ENCODE measurements around the gene GFY. TPM values are rescaled to one million over a fixed set of nuclear protein-coding genes. Genes with fewer than 3 reads are reported as not detected.
"Not testable (repeated sequence)": the region's sequence is repeated elsewhere in the genome, so short reads cannot be mapped to it uniquely, and the experiment has no call there.

The GFY gene
- total and polyA plus RNA-seq, 2 donors (not counting 3 experiments of a cell fraction or from before 2014, with no cell fraction given) = not detected

DNA sequence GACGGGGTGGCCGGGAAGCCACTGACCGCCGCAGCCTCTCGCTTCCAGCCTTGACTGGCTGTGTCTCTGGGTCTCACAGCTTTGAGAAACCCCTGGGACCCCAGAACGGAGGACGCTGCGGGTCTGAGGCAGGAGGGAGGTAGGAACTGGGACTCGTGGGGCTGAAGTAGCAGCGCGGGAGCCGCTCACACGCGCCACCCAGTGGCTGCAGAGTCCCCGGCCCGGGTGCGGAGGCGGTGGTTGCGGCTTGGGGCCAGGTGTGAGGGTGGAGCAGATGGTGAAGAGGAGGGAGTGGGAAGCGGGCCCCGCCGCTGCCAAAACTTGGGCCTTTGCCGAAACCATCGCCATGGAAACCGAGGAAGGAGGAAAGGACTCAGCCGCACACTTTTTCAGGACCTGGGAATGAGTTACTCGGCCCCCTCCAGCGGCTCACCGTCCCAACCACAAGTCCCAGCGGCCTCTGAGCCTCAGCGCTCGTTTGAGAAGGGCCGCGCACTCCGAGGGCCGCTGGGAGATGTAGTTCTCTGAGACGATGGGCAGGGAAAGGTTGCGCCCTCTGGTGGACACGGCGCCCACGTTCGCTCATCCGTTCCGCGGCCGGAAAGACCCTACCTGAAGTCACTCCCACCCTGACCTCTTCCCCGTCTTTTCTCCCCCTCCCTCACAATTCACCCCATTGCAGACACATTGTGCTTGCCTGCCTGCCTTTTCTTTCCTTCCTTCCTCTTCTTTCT, 18.3 kb downstream of the GFY start:
- H3K4me2 ChIP-seq (ENCODE audit: insufficient read depth, low read length) = peak overlapping the region; percentile 80
- no peaks in the 10 kb centered on the region for H3K4me1 ChIP-seq (ENCODE audit: control insufficient read depth, extremely low read depth, insufficient read depth, low read length)
- peak overlapping the region; percentile 24 for H3K9ac ChIP-seq (replicated peaks; ENCODE audit: extremely low read depth, insufficient read depth, low read length)
- no peaks in the 10 kb centered on the region for H3K36me3 ChIP-seq (ENCODE audit: control insufficient read depth in 2 of 2, extremely low read depth in 1 of 2, insufficient read depth in 2 of 2, low read length in 2 of 2)
- H4K20me1 ChIP-seq (replicated peaks; ENCODE audit: control insufficient read depth, extremely low read depth, insufficient read depth, low read length) = no peaks in the 10 kb centered on the region
- H3K9me3 ChIP-seq (replicated peaks; ENCODE audit: control insufficient read depth, insufficient read depth, low read length) = no peaks in the 10 kb centered on the region
- no peaks in the 10 kb centered on the region for H3K79me2 ChIP-seq (ENCODE audit: control insufficient read depth, insufficient read depth, low read length)
- dilution Hi-C loops (cut with MboI; ENCODE audit: extremely low pct_ligation_motif_present, low sequenced_read_pairs) (no loop called here), intact Hi-C loops (cut with micrococcal nuclease) (loop anchor here (1.0 kb wide), 5 partner anchors 8 to 217 kb away; partner anchors contain the start of genes DKKL1 and PIH1D1)
- BruUV-seq (replicated peaks) = no TSS peak
- TF ChIP-seq, protein P1, sequence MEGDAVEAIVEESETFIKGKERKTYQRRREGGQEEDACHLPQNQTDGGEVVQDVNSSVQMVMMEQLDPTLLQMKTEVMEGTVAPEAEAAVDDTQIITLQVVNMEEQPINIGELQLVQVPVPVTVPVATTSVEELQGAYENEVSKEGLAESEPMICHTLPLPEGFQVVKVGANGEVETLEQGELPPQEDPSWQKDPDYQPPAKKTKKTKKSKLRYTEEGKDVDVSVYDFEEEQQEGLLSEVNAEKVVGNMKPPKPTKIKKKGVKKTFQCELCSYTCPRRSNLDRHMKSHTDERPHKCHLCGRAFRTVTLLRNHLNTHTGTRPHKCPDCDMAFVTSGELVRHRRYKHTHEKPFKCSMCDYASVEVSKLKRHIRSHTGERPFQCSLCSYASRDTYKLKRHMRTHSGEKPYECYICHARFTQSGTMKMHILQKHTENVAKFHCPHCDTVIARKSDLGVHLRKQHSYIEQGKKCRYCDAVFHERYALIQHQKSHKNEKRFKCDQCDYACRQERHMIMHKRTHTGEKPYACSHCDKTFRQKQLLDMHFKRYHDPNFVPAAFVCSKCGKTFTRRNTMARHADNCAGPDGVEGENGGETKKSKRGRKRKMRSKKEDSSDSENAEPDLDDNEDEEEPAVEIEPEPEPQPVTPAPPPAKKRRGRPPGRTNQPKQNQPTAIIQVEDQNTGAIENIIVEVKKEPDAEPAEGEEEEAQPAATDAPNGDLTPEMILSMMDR (IDR thresholded peaks at IDR 0.05; ENCODE audit: extremely low read depth in 1 of 2, insufficient read depth in 1 of 2, low read depth in 1 of 2, low read length in 2 of 2) = peak; percentile 73 to 93
- peak; percentile 19 for TF ChIP-seq POLR2AphosphoS5 (IDR thresholded peaks at IDR 0.05; ENCODE audit: insufficient read depth, low read depth, low read length)
- TF ChIP-seq, protein P2, sequence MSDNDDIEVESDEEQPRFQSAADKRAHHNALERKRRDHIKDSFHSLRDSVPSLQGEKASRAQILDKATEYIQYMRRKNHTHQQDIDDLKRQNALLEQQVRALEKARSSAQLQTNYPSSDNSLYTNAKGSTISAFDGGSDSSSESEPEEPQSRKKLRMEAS (IDR thresholded peaks at IDR 0.05; ENCODE audit: insufficient read depth, insufficient read length) = no peak
- no peak for TF ChIP-seq JUN (IDR thresholded peaks at IDR 0.05; ENCODE audit: borderline replicate concordance, insufficient read depth, insufficient read length, low read depth)
- TF ChIP-seq MYC (IDR thresholded peaks at IDR 0.05; ENCODE audit: low read depth, low read length) = no peak
- no peak for TF ChIP-seq FOS (IDR thresholded peaks at IDR 0.05; ENCODE audit: borderline replicate concordance, insufficient read depth, low read length)
- no peak for TF ChIP-seq POLR2A (IDR thresholded peaks at IDR 0.05; ENCODE audit: low read depth, low read length)
- no peak for TF ChIP-seq GATA2 (IDR thresholded peaks at IDR 0.05; ENCODE audit: insufficient read depth, insufficient read length, low read depth, low read length)
- TF ChIP-seq EZH2 (IDR thresholded peaks at IDR 0.05; ENCODE audit: borderline replicate concordance, low read depth, low read length, severe bottlenecking) = no peak
- H3K27me3 ChIP-seq (ENCODE audit: control insufficient read depth in 2 of 2, insufficient read depth in 2 of 2, low read length in 2 of 2) = peaks cover 30 to 37% of the 10 kb centered on the region in 2 experiments
- peak overlapping the region; percentile 58 to 78 (median 65) for H3K4me3 ChIP-seq (replicated peaks in 1 of 3; ENCODE audit: insufficient read depth in 1 of 3, low read depth in 1 of 3, low read length in 3 of 3)
- peak; percentile 92 for DNase-seq (ENCODE audit: low read depth, low spot score)
- FAIRE-seq = peak; percentile 95
- H2AFZ ChIP-seq (ENCODE audit: low read depth, low read length) = peak overlapping the region; percentile 96
- H3K9me1 ChIP-seq (replicated peaks; ENCODE audit: control insufficient read depth, extremely low read depth, insufficient read depth, low read length) = no peaks in the 10 kb centered on the region
- H3K27ac ChIP-seq (ENCODE audit: insufficient read depth, low read depth, low read length) = no peak overlapping the region
- CTCF ChIA-PET = interaction anchor here (0.7 to 2.8 kb wide), 11 partner anchors 8 to 683 kb away, joined by 3 to 11 read pairs (median 4); partner anchors contain the start of genes FLT3LG, GFY and PIH1D1
- POLR2A ChIA-PET = no interaction called here

GRCh38 chr19:49444100-49444700, 19.0 kb downstream of the GFY start:
- H4K20me1 ChIP-seq (replicated peaks; ENCODE audit: control insufficient read depth, extremely low read depth, insufficient read depth, low read length); H3K4me1 ChIP-seq (ENCODE audit: control insufficient read depth, extremely low read depth, insufficient read depth, low read length); H3K9me1 ChIP-seq (replicated peaks; ENCODE audit: control insufficient read depth, extremely low read depth, insufficient read depth, low read length); intact Hi-C loops (cut with micrococcal nuclease); H2AFZ ChIP-seq (ENCODE audit: low read depth, low read length); H3K4me2 ChIP-seq (ENCODE audit: insufficient read depth, low read length); H3K36me3 ChIP-seq (ENCODE audit: control insufficient read depth in 2 of 2, extremely low read depth in 1 of 2, insufficient read depth in 2 of 2, low read length in 2 of 2); DNase-seq (ENCODE audit: low read depth, low spot score); H3K9me3 ChIP-seq (replicated peaks; ENCODE audit: control insufficient read depth, insufficient read depth, low read length); H3K79me2 ChIP-seq (ENCODE audit: control insufficient read depth, insufficient read depth, low read length); dilution Hi-C loops (cut with MboI; ENCODE audit: extremely low pct_ligation_motif_present, low sequenced_read_pairs); H3K9ac ChIP-seq (replicated peaks; ENCODE audit: extremely low read depth, insufficient read depth, low read length); BruUV-seq (replicated peaks); H3K4me3 ChIP-seq (replicated peaks in 1 of 3; ENCODE audit: insufficient read depth in 1 of 3, low read depth in 1 of 3, low read length in 3 of 3); H3K27ac ChIP-seq (ENCODE audit: insufficient read depth, low read depth, low read length); FAIRE-seq: not testable (repeated sequence)
- ChIA-PET POLR2A (interaction anchor here (0.7 kb wide), 1 partner anchor 265 kb away, joined by 3 read pairs; no protein-coding TSS in a partner anchor), CTCF (interaction anchor here (0.8 to 2.8 kb wide), 6 partner anchors 18 to 449 kb away, joined by 3 to 8 read pairs (median 4); partner anchors contain the start of gene GFY)
- peaks cover 23 to 30% of the 10 kb centered on the region in 2 experiments for H3K27me3 ChIP-seq (ENCODE audit: control insufficient read depth in 2 of 2, insufficient read depth in 2 of 2, low read length in 2 of 2)

All from endothelial cell of umbilical vein (primary cell).